IMR-90 (cell line): ENCODE data around the gene PAQR7.

Source experiments
- CTCF ChIP-seq: conservative IDR thresholded peaks from 2 replicates; pipeline ENCODE4 v1.5.1; 2012; ENCODE audit warnings: mild to moderate bottlenecking, low read depth, low read length, improper control_type of control experiment
- MAZ ChIP-seq: IDR thresholded peaks from 2 replicates; pipeline ENCODE4 v1.6.1; 2012; ENCODE audit warnings: low read depth, mild to moderate bottlenecking, low read length, improper control_type of control experiment, moderate library complexity, borderline replicate concordance
- POLR2A ChIP-seq: IDR thresholded peaks from 2 replicates; pipeline ENCODE4 v1.6.1; 2012; ENCODE audit warnings: mild to moderate bottlenecking, low read depth, low read length
- USF2 ChIP-seq: fragments of 150-350 bp; IDR thresholded peaks from 2 replicates; pipeline ENCODE4 v1.6.1; 2017; ENCODE audit warnings: mild to moderate bottlenecking, antibody characterized with exemption, low read length, low read depth

GRCh38 chr1:25875154-25875855, at the start of gene PAQR7:
- no peak for TF ChIP-seq CTCF
- no peak for TF ChIP-seq POLR2A
- TF ChIP-seq MAZ = peak; percentile 57; the same call in 1 of the 2 replicates
- TF ChIP-seq USF2 = peak; percentile 83
